ENCODE measurements around the gene IFI27L1.

Gene IFI27L1

GRCh38 chr14:94054401-94054800, 26.7 kb upstream of the IFI27L1 start:
- TF ChIP-seq, protein P1, sequence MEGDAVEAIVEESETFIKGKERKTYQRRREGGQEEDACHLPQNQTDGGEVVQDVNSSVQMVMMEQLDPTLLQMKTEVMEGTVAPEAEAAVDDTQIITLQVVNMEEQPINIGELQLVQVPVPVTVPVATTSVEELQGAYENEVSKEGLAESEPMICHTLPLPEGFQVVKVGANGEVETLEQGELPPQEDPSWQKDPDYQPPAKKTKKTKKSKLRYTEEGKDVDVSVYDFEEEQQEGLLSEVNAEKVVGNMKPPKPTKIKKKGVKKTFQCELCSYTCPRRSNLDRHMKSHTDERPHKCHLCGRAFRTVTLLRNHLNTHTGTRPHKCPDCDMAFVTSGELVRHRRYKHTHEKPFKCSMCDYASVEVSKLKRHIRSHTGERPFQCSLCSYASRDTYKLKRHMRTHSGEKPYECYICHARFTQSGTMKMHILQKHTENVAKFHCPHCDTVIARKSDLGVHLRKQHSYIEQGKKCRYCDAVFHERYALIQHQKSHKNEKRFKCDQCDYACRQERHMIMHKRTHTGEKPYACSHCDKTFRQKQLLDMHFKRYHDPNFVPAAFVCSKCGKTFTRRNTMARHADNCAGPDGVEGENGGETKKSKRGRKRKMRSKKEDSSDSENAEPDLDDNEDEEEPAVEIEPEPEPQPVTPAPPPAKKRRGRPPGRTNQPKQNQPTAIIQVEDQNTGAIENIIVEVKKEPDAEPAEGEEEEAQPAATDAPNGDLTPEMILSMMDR (IDR thresholded peaks at IDR 0.05), result no peak
- no peak for TF ChIP-seq ZFX (IDR thresholded peaks at IDR 0.05; ENCODE audit: borderline replicate concordance)

GRCh38 chr14:94054936-94055335, 26.2 kb upstream of the IFI27L1 start:
- no peak overlapping the region for H3K27ac ChIP-seq
- TF ChIP-seq, protein P1 (IDR thresholded peaks at IDR 0.05), result no peak
- no peak for TF ChIP-seq ZFX (IDR thresholded peaks at IDR 0.05; ENCODE audit: borderline replicate concordance)

More at GRCh38 chr14:94054401-94054800, 26.7 kb upstream of the IFI27L1 start:
- H3K27ac ChIP-seq, result no peak overlapping the region

- H3K27ac ChIP-seq, result no peak overlapping the region
- TF ChIP-seq, protein P1 (IDR thresholded peaks at IDR 0.05), result no peak
- TF ChIP-seq ZFX (IDR thresholded peaks at IDR 0.05; ENCODE audit: borderline replicate concordance), result no peak
These were observed 24.4 kb upstream of the IFI27L1 start for GRCh38 chr14:94056579-94057308.

DNA sequence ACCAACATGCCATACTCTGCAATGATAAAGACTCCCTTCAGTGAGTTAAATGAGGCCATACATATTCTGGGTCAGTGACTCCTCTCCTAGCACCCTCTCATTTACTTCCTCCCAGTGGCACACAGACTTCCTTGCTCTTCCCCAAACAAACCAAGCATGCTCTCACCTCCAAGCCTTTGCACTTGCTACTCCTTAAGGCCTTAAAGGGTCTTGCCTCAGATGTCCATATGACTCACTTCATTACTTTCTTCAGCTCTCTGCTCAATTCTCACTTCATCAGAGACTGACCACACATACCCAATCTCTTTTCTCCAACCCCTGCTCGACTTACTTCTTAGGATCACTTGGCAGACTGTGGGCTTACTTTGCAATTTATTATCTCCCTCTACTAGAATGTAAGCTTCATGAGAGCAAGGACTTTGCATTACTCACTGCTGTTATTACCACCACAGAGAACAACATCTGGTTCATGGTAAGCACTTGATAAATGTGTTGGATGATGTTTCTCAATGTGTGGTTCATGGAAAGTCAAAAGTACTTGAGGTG, 22.9 kb upstream of the IFI27L1 start:
- no peak overlapping the region for H3K27ac ChIP-seq
- TF ChIP-seq ZFX (IDR thresholded peaks at IDR 0.05; ENCODE audit: borderline replicate concordance), result no peak
- TF ChIP-seq, protein P1 (IDR thresholded peaks at IDR 0.05), result no peak

DNA sequence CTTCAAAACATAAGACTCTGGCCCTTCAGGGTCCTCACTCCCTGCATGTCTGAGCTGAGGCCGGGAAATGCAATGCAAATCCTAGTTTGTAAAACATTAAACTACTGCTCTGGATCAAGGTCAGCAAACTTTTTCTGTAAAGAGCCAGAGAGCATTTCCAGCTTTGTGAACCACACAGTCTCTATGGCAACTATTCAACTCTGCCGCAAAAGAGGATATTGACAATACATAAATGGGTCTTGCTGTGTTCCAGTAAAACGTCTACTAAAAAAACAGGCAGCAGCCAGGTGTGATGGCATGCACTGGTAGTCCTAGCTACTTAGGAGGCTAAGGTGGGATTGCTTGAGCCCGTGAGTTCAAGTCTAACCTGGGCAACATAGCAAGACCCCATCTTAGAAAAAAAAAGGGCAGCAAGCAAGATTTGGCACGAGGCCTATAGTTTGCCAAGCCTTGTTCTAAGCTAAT, 22.4 kb upstream of the IFI27L1 start:
- TF ChIP-seq ZFX (IDR thresholded peaks at IDR 0.05; ENCODE audit: borderline replicate concordance), result no peak
- TF ChIP-seq, protein P1 (IDR thresholded peaks at IDR 0.05), result no peak
- no peak overlapping the region for H3K27ac ChIP-seq

DNA sequence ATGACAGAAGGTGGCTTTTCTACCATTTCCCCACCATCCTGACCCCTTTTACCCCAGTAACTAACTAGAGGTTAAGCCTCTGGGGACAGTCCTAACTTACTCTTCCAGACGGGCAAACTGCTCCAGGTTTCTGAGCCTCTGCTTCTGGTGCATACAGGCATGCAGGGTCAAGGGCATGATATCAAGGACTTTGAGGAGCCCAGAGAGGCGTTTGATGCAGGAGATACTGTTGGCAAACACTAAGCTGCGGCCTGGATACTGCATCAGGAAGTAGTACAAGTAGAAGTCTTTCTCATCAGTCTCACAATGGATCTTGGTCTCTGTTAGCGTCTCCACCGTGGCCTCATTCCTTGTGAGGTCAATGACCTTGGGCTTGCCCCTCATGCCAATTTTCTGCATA, 21.1 kb upstream of the IFI27L1 start:
- H3K27ac ChIP-seq, result no peak overlapping the region
- TF ChIP-seq ZFX (IDR thresholded peaks at IDR 0.05; ENCODE audit: borderline replicate concordance), result no peak
- TF ChIP-seq, protein P1 (IDR thresholded peaks at IDR 0.05), result no peak

- TF ChIP-seq ZFX (IDR thresholded peaks at IDR 0.05; ENCODE audit: borderline replicate concordance), result no peak
- TF ChIP-seq, protein P1 (IDR thresholded peaks at IDR 0.05), result no peak
- no peak overlapping the region for H3K27ac ChIP-seq
These were observed 18.7 kb upstream of the IFI27L1 start for GRCh38 chr14:94062344-94062940.
